GM18909 (cell line): ENCODE data around the gene RERE.
A peak's percentile ranks its signal among the peaks of the same experiment; 100 is the strongest.

Experiments
- ATAC-seq: cut with Tn5 transposase; IDR thresholded peaks from one replicate; pipeline ENCODE4 v1.9.1; 2021; ENCODE audit warnings: mild to moderate bottlenecking; ENCODE audit not compliant: unreplicated experiment, poor library complexity

Gene RERE

DNA sequence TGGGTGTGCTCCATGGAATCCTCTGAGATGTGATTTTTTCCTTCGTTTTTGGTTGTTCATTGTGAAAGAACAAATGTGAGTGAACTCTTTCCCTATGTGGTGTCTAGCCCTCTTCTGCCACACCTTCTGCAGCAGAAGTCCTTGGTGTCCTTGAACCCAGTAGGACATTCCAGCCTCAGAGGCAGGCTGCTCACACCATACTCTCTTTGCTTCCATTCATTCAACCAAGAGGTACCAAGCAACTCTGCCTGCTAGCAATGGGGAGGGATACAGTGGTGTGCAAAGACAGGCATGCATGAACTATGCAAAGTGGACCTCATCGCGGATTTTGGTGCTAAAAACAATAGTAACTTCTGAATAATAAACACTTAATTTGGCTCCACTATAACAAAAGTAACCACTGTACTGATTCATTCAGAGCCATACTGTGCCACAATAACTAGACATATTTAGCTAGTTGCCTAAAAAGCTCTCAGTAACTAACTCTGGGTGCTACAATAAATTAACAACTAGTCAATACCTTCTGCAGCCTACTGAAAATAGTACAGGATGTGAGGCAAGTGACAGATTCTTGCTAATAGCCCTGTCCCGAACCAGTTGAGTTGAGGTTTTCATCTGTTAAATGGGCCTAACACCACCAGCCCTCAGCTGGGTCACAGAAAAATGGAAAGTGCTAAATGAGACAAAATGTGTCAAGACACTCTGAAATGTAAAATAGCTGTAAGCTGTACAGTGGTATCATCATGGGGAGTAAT is 344.1 kb downstream of the RERE start:
- ATAC-seq = no peak

DNA sequence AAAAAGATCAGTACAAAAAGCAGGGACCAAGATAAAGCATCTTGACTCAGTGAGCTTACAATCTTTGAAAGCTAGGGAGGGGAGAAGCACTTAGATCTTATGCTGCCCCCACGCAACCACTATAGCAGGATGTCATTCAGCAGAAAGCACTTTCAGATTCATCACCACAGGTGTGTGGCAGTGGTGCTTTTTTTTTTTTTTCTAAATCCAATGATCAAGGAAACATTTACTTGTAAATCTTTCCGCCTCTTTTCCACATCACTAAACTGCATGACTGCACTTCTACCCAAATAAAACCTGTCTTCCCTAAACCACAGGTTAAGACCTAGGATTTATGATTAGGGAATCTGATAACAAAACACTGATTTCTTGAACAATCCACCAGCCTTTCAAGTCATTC is 344.8 kb downstream of the RERE start:
- ATAC-seq = peak; percentile 37

DNA sequence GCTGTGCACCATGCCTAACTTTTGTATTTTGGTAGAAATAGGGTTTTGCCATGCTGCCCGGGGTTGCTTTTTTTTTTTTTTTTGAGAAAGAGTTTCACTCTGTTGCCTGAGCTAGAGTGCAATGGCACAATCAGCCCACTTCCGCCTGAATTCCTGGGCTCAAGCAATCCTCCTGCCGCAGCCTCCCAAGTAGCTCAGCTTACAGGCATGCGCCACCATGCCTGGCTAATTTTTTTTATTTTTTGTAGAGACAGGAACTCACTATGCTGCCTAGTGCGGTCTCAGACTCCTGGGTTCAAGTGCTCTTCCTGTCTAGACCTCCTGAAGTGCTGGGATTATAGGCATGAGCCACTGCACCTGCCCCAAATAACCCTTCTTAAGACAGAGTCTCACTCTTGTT is 346.0 kb downstream of the RERE start:
- ATAC-seq = no peak

DNA sequence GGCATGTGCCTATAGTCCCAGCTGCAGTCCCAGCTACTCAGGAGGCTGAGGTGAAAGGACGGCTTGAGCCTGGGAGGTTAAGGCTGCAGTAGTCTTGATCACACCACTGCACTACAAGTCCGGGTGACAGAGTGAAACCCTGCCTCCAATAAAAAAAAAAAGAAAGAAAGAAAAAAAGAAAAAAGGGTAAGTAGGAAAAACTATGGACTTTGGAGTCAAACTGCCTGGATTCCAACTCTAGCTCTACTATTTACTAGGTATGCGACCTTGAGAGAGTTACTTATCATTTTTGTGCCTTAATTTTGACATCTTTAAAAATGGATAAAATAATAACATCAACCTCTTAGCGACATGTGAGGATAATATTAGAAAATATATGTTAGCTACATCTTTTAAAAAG is 348.7 kb downstream of the RERE start:
- ATAC-seq = no peak

DNA sequence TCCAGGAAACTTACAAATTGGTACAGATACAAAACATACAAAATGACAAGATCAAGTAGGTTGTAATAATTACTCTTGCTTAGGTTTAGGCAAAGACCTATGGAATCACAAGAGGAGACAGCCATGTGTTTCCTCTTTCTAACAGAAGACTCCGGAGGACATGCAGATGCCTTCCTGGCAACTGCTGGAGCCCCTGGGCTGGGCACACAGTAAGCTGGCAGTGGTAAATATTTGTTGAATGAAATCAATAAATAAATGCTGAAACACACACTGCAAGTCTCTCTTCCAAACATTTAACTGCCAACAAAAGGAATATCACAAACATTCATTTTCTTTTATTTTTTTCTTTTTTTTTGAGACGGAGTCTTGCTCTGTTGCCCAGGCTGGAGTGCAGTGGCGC is 350.1 kb downstream of the RERE start:
- ATAC-seq = no peak

DNA sequence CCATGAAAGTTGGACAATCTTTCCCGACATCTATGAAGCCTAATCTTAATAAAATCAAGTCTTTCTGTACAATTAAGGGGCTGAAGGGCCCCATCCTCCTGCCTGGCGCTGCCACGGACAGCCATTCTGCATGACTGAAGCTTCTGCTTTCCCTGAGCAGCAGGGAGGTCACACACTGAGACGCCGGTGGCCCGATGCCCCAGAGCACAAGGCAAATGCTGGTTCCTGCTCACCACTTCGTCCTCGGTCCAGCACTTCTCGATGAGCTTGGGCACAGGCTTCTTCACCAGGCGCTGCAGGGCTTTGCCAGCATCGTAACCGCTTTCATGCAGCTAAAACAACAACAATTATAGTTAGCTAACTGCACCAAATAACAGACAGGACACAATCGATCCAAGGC is 351.7 kb downstream of the RERE start:
- ATAC-seq = no peak

DNA sequence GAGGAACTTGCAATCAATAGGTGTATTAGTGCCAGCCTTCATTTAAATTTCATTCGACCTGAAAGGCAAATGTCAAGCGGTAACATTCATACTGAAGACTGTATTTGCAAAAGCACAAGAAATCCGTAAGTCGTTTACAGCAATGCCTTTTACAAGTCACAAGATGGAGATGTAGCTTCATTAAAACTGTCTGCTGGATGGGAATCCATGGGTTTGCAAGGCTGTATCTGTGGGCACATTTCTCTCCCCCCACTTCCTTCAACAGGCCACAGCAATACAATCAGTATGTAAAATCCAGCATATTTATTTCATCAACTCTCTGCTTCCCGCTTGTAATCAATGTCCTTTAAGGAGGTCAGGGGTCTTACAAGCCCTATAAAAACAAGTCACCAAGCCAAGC is 352.4 kb downstream of the RERE start:
- no peak for ATAC-seq

DNA sequence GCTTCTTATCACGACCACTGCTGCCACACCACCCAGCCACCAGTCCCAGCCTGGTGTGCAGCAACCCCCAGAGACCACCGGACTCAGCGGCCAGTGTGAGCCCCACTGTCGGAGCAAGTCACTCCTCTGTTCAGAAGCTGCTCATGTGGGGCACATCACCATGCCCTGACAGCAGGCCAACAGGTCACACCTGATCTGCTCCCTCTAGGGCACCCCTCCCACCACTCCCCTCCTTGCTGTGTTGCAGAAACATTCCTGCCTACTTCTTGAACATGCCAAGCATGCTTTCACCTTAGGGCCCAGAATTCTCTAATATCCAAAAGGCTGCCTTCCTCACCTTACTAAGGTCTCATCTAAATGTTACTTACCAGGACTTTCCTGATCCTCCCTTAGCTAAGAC is 353.1 kb downstream of the RERE start:
- ATAC-seq = no peak

DNA sequence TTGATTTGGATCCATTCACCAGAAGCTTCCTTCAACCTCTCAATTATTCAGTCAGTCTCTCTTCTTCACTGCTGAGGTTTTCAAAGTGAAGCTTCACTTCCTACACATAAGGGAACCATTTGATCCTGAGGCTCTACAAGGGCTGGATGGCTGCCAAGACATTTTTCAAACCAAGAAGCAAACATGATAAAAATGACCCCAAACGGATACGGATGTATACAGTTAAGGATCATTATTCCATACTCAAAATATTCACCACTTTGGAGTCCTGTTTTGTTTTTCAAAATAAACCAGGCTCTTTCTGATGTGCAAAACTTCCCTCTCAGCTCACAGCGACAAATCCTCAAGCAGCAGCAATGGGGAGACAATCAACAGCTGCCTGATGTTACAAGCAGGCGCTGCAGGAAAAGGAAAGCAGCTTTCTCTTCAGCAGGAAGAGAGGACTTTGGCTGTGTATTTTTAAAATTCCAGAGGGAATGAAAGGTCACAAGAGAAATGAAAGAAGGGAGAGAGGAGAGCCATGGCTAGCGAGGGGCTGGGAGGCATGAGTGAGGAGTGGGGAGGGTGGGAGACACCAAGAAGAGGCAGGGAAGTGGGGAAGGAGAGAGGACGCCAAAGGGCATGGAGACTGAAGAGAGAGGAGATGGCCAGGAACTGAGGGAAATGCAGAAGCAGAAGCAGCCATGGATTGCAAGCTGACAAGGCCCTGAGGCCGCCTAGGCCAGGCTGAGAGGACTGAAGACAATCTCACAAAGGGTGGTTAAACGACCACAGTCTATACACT is 354.1 kb downstream of the RERE start:
- no peak for ATAC-seq

DNA sequence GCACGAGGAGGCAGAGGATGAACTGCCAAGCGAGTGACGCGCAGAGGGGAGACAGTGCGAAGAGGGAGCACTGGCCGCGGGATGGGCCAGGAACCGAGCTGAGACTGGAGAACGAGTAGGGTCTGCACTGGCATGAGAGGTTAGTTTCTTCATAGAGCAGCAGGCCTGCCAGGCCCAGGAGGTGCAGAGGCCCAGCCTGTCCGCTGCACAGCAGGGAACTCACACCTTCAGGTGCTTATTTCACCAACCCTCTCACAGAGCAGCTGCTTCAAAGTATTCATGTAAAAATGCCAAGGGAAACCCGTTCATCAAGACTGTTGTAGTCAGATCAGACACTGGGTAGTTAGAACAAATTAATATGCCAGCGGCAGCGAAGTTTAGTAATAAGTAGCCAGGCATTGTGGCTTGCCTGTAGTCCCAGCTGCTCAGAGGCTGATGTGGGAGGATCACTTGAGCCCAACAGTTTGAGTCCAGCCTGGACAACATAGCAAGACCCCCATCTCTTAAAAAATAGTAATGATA is 355.0 kb downstream of the RERE start:
- ATAC-seq = no peak

DNA sequence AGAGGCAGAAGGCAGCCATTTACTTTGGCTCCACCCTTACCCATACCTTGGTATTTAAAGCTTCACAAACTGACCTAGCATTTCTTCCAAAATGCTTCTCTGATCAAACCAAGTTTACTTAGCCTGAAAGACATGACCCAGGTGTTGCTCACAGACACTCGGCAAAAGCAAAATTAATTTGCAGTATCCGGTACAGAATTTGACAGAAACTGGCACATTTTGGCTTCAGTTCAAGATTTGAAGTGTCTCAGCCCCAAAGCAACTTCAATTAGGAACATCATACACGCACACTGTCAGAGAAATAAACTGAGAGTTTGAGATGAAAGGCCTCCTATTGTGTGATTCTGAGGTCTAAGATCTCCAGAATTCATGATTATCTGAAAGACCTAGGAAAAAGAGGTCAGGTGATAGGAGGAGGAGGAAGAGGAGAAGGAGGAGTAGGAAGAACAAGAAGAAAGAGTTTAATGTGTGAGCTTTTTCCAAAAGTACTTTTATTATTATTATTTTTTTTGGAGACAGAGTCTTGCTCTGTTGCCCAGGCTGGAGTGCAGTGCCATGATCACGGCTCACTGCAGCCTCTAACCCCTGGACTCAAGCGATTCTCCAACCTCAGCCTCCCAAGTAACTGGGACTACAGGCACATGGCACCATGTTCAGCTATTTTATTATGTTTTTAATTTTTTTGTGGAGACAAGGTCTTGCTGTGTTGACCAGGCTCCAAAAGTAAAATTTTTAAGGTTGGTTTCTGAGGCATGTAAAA is 355.9 kb downstream of the RERE start:
- ATAC-seq = no peak

DNA sequence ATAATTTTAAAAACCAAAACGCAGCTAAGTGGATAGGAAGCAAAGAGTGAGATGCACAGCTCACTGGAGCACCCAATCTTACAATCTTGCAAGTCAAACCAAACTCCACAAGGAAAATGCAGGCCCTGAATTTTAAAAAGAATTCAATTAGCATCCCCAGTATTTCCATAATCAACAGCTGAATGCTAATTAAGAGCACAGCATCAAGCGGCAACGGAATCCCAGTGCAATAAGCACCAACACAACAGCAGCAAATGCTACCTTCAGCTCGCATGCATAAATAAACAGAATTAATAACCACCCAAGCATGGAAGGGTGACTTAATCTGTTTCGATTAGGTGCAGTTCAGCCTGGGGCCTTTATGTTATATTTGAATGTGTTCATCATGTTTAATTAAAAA is 356.7 kb downstream of the RERE start:
- ATAC-seq = no peak

DNA sequence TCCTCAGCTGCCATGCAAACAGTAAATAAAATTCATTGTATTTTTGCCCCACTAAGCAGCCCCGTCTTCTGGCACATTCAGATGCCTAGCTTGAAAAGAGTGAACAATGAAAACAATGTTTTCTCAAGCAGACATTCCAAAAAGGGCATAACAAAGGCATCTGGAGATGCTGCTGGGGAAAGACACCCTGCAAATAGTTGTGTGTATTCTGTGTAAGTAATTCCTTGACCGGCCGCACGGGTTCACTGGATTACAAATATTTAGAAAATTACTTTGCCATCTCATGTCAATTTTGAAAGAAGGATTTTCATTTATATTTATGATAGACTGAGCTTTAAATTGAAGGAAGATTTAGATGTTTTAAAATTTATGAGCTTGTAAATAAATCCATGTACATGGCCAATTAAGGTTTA is 357.3 kb downstream of the RERE start:
- ATAC-seq = no peak

DNA sequence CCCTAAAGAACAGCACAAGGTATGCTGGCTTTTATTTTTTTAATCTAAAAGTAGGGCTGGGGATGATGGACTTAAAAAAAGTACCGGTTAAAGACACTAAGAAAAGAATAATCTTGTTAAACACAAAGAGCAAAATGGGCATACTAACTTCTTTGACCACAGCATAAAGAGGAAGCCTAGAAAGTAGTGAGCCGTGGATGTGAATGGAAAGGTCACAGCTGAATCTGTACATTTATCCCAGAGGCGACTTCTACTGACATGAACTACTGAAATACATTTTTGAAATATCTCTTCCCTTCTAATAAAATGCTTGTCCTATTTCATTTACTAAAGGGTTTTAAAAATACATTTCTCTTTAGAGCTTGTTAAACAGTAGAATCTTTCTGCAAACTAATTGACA is 358.8 kb downstream of the RERE start:
- ATAC-seq = no peak

DNA sequence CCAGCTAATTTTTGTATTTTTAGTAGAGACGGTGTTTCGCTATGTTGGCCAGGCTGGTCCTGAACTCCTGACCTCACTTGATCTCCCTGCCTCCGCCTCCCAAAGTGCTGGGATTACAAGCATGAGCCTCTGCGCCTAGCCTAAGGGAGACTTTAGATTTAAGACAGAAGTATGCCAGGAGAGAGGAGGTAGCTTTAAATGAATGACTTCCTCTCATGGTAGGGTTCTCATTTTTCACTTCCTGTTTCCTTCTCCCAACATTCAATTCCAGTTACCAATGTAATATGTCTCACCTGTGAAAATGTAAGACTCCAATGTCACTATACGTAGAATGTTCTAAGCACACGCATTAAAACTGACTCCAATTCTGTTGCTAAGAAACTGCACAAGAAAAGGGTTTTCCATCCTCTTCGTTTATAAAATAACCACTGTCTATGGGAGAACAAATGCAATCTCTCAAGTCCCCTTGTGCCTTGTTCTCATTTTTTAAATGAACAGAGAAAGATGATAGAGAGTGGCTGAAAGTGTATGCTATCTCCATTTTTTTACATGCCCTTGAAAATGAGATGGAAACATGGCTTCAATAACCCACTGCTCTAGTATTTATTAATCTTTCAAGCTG is 359.6 kb downstream of the RERE start:
- no peak for ATAC-seq

DNA sequence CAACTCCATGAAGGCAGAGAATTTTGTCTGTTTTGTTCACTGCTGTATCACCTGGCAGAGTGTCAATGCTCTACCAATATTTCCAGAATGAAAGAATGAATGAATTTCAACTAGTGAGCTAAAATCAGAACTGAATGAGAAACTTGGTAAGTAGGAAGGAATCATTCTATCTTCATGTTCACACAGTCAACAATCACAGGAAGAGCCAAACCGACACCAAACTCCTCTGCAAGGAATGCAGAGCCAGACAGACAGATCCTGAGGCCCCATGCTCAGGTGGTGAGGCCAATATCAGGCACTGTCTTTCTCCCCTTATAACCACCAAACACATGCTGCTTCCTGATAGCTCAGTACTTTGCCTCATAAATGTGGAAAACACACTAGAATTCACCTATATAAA is 360.4 kb downstream of the RERE start:
- ATAC-seq = no peak

DNA sequence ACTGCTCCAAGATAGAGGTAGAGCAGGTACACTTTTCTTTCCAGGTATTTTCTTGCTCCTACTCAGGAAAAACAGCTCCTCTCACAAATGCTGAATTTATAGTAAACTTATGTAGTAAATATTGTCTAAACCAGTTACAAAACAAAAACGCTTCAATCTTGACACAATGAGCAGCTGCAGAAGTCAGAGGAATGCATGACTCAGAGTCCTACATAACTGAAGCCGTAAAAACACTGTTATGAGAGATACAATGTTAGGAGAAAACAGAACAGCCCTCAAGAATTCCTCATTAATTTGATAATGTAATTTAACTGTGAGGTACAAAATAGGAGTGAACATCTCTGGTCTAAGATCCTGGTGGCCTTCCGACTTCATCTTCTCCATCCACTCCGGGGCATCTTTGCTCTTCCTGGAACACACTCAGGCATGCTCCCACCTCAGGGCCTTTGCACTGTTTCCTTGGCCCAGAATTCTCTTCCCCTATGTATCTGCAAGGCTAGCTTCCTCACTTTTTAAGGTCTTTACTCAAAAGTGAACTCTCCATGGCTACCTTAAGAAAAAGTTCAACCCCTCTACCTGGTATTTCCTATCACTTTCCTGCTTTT is 361.0 kb downstream of the RERE start:
- no peak for ATAC-seq

DNA sequence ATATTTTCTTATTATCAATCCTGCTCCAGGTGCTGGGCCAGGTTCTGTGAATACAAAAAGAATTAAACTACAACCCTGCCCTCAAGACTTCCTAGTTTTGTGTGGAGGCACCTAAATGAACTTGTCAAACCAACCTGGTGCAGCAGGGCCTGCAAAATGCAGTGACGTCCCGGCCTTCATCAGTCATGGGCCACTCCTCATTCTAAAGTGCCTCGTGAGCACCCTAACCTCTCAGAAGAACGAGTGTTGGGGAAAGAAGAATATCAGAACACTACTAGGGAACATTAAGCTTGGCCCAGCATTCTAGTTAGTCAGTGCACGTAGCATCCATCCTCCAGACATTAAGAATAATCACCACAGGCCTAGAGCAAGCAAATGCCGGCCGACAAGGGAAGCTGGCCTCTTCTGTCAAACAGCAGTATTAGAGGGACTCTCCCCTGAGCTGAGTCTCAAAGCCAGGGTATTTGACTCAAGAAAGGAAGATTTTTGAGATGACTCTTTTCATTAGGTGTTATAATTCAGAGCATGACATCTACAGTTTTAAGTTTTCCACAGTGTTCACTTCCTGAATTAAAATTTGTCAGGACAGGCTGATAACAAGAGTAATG is 361.6 kb downstream of the RERE start:
- ATAC-seq = no peak

DNA sequence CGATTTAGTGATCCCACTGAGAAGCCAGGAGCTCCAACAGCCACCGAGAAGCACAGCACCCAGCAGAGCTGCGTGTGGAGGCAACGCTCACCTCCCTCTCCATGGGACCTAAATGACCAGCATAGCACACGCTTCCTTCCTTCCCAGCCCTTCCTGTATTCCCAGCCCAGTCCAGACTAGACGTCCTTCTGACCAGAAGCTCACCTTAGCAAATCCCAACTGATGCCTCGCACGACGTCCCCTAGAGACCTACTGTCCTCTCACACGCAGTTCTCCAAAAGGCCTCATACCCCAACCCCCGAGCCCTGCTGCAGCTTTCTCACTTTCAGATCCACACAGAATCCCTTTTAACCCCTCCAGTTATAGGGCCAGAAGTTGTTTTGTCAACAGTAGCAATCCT is 367.1 kb downstream of the RERE start:
- no peak for ATAC-seq
